IMR-90 (cell line): ENCODE data around the gene SORBS1. TPM values are rescaled to one million over a fixed set of nuclear protein-coding genes. Genes with fewer than 3 reads are reported as not detected.
A peak's percentile ranks its signal among the peaks of the same experiment; 100 is the strongest.

ENCODE experiments used
- ATAC-seq: fragments of 200-7000 bp; cut with Tn5 transposase; 2 replicates; pipeline ENCODE4 v1.9.1; 2020; ENCODE audit warnings: low read depth, mild to moderate bottlenecking, moderate library complexity
- BruUV-seq: library from RNA; stranded (reverse); fragments of 400-500 nt; replicated peaks from 2 replicates; lab custom pipeline; 2021; lab: Mats Ljungman, UMichigan
- CTCF ChIA-PET: fragments of 300-600 bp; formaldehyde crosslinking; extraction: SDS; loops from one replicate; lab custom pipeline; 2021; ENCODE audit warnings: antibody characterized with exemption; lab: Yijun Ruan, JAX
- POLR2A ChIA-PET: fragments of 300-600 bp; sonication (Branson Sonifier 250); formaldehyde crosslinking; loops from one replicate; lab custom pipeline; 2022; ENCODE audit warnings: antibody characterized with exemption; ENCODE audit not compliant: unreplicated experiment; lab: Charles Lee
- DNase-seq: peaks from one replicate; pipeline ENCODE4 v3.0.0; 2013
- H2AFZ ChIP-seq: replicated peaks from 2 replicates; pipeline ENCODE3; 2013; ENCODE audit warnings: low read length, mild to moderate bottlenecking; ENCODE audit not compliant: poor library complexity
- H2AK5ac ChIP-seq: 2 replicates; pipeline ENCODE4 v1.6.1; 2013; ENCODE audit warnings: low read depth, low read length, inconsistent platforms
- H2AK9ac ChIP-seq: replicated peaks from 2 replicates; pipeline ENCODE3; 2013; ENCODE audit warnings: mild to moderate bottlenecking, low read depth, low read length, moderate library complexity; ENCODE audit not compliant: poor library complexity
- H2BK120ac ChIP-seq: 2 replicates; pipeline ENCODE4 v1.6.1; 2013; ENCODE audit warnings: low read depth, low read length, inconsistent platforms
- H2BK15ac ChIP-seq: 3 replicates; pipeline ENCODE4 v1.6.1; 2013; ENCODE audit warnings: low read depth, low read length, inconsistent platforms
- H2BK20ac ChIP-seq: 2 replicates; pipeline ENCODE4 v1.6.1; 2013; ENCODE audit warnings: low read depth, mild to moderate bottlenecking, inconsistent platforms, low read length, moderate library complexity
- H2BK5ac ChIP-seq: 2 replicates; pipeline ENCODE4 v1.6.1; 2013; ENCODE audit warnings: mild to moderate bottlenecking, low read depth, low read length, inconsistent platforms; ENCODE audit not compliant: poor library complexity, severe bottlenecking
- H3K14ac ChIP-seq: replicated peaks from 2 replicates; pipeline ENCODE4 v1.6.1; 2013; ENCODE audit warnings: low read depth, low read length, inconsistent platforms
- H3K18ac ChIP-seq: 2 replicates; pipeline ENCODE4 v1.6.1; 2013; ENCODE audit warnings: low read depth, low read length, control low read depth
- H3K23ac ChIP-seq: 2 replicates; pipeline ENCODE4 v1.6.1; 2013; ENCODE audit warnings: low read depth, low read length, inconsistent platforms
- H3K27ac ChIP-seq: 2 replicates; pipeline ENCODE4 v1.5.1; 2013; ENCODE audit warnings: mild to moderate bottlenecking, control low read depth, low read length; ENCODE audit not compliant: insufficient read depth
- H3K27me3 ChIP-seq: 2 replicates; pipeline ENCODE4 v1.6.1; 2013; ENCODE audit warnings: low read length; ENCODE audit not compliant: control insufficient read depth, insufficient read depth
- H3K36me3 ChIP-seq: 2 replicates; pipeline ENCODE4 v1.6.1; 2013; ENCODE audit warnings: low read length, mixed read lengths; ENCODE audit not compliant: control insufficient read depth, insufficient read depth
- H3K4ac ChIP-seq: 2 replicates; pipeline ENCODE4 v1.6.1; 2013; ENCODE audit warnings: low read depth, low read length, inconsistent platforms
- H3K4me1 ChIP-seq: 2 replicates; pipeline ENCODE4 v1.6.1; 2013; ENCODE audit warnings: low read length, mixed read lengths; ENCODE audit not compliant: control insufficient read depth, insufficient read depth
- H3K4me2 ChIP-seq: 2 replicates; pipeline ENCODE4 v1.6.1; 2013; ENCODE audit warnings: low read depth, mild to moderate bottlenecking, control low read depth, low read length, moderate library complexity
- H3K4me3 ChIP-seq: 2 replicates; pipeline ENCODE4 v1.5.1; 2013; ENCODE audit warnings: low read depth, mild to moderate bottlenecking, control low read depth, low read length, moderate library complexity; ENCODE audit not compliant: insufficient read depth
- H3K56ac ChIP-seq: 2 replicates; pipeline ENCODE4 v1.6.1; 2013; ENCODE audit warnings: low read length, inconsistent platforms; ENCODE audit not compliant: insufficient read depth; ENCODE audit errors: extremely low read depth
- H3K79me1 ChIP-seq, 2 experiments: 2 replicates each; pipeline ENCODE4 v1.6.1; 2013; ENCODE audit warnings: low read length in 2 of 2, inconsistent platforms in 1 of 2, low read depth in 1 of 2
- H3K9ac ChIP-seq: 2 replicates; pipeline ENCODE4 v1.6.1; 2013; ENCODE audit warnings: low read depth, low read length, control low read depth
- H3K9me1 ChIP-seq: 2 replicates; pipeline ENCODE4 v1.6.1; 2013; ENCODE audit warnings: low read length, inconsistent platforms; ENCODE audit not compliant: insufficient read depth
- H3K9me3 ChIP-seq: 2 replicates; pipeline ENCODE4 v1.6.1; 2013; ENCODE audit warnings: low read length; ENCODE audit not compliant: control insufficient read depth, insufficient read depth
- H4K20me1 ChIP-seq: 2 replicates; pipeline ENCODE4 v1.6.1; 2013; ENCODE audit warnings: low read length, inconsistent platforms; ENCODE audit not compliant: insufficient read depth
- H4K5ac ChIP-seq: 2 replicates; pipeline ENCODE4 v1.6.1; 2013; ENCODE audit warnings: mild to moderate bottlenecking, low read depth, low read length, control low read depth
- H4K8ac ChIP-seq, 2 experiments: 2 replicates each; pipeline ENCODE4 v1.6.1; 2013; ENCODE audit warnings: low read depth in 2 of 2, low read length in 2 of 2, control low read depth in 1 of 2, inconsistent platforms in 1 of 2
- H4K91ac ChIP-seq: 2 replicates; pipeline ENCODE4 v1.6.1; 2013; ENCODE audit warnings: low read depth, low read length, inconsistent platforms; ENCODE audit not compliant: insufficient read depth
- CEBPB ChIP-seq: IDR thresholded peaks from 2 replicates; pipeline ENCODE4 v1.6.1; 2012; ENCODE audit warnings: low read depth, low read length, improper control_type of control experiment
- FOS ChIP-seq: fragments of 150-350 bp; IDR thresholded peaks from 2 replicates; pipeline ENCODE4 v1.6.1; 2016; ENCODE audit warnings: low read depth, low read length
- MAFK ChIP-seq: IDR thresholded peaks from 2 replicates; pipeline ENCODE4 v1.6.1; 2012; ENCODE audit warnings: low read depth, low read length, improper control_type of control experiment
- POLR2A ChIP-seq: IDR thresholded peaks from 2 replicates; pipeline ENCODE4 v1.6.1; 2012; ENCODE audit warnings: mild to moderate bottlenecking, low read depth, low read length
- RCOR1 ChIP-seq: IDR thresholded peaks from 2 replicates; pipeline ENCODE4 v1.6.1; 2012; ENCODE audit warnings: mild to moderate bottlenecking, low read length, improper control_type of control experiment; ENCODE audit not compliant: insufficient replicate concordance
- USF2 ChIP-seq: fragments of 150-350 bp; IDR thresholded peaks from 2 replicates; pipeline ENCODE4 v1.6.1; 2017; ENCODE audit warnings: mild to moderate bottlenecking, antibody characterized with exemption, low read length, low read depth
- WGBS, 2 experiments: methylation state at CpG; one replicate each; pipeline versions ENCODE4 v1.1.5 to v1.1.7; 2013; ENCODE audit warnings: missing lambda C conversion rate in 2 of 2; ENCODE audit not compliant: insufficient read length in 1 of 2; ENCODE audit errors: extremely low coverage in 2 of 2; 5-methylcytosine and 5-hydroxymethylcytosine counted together
- dilution Hi-C: fragments of 300-500 bp; cut with HindIII; formaldehyde crosslinking; loops from one replicate; pipeline ENCODE4 v1.14.3; 2018; ENCODE audit warnings: low sequenced_read_pairs; ENCODE audit not compliant: unreplicated experiment
- in situ Hi-C: fragments of 300-500 bp; cut with MboI; formaldehyde crosslinking; loops from 3 replicates; pipeline ENCODE4 v1.14.3; 2019; ENCODE audit warnings: low sequenced_read_pairs, inconsistent platforms, mixed read lengths
- intact Hi-C: fragments of 100-400 bp; cut with micrococcal nuclease; formaldehyde crosslinking; loops from 2 replicates; pipeline ENCODE4 v1.10.0; 2022
- polyA plus RNA-seq, 3 experiments: library from polyadenylated mRNA; depleted of rRNA; stranded (reverse); fragments of >200 nt; gene quantifications; 2 replicates each; pipeline ENCODE4 v1.2.3, GENCODE V29; 2012; ENCODE audit warnings: low replicate concordance in 1 of 3
- total RNA-seq: library from RNA; depleted of rRNA; stranded (reverse); fragments of >200 nt; gene quantifications from 2 replicates; pipeline ENCODE4 v1.2.3, GENCODE V29; 2012
- TF ChIP-seq, protein P1 (sequence below): conservative IDR thresholded peaks from 2 replicates; pipeline ENCODE4 v1.5.1; 2012; ENCODE audit warnings: mild to moderate bottlenecking, low read depth, low read length, improper control_type of control experiment

The SORBS1 gene
- total and polyA plus RNA-seq, 2 of the 4 experiments (the other 2 are of a cell fraction): 0.18 to 0.32 TPM

GRCh38 chr10:95289003-95289920, 271.9 kb downstream of the SORBS1 start:
- ChIA-PET POLR2A (interaction anchor here (0.6 kb wide), 1 partner anchor 45 kb away, joined by 4 read pairs; no protein-coding TSS in a partner anchor), CTCF (interaction anchor here (0.6 to 1.4 kb wide), 5 partner anchors 8 to 73 kb away, joined by 3 to 5 read pairs (median 4); no protein-coding TSS in a partner anchor)
- Histone ChIP-seq H4K91ac (peak overlapping the region; percentile 88), H3K18ac (peak overlapping the region; percentile 84), H3K4me1 (peaks cover 9% of the 10 kb centered on the region), H3K14ac (peak overlapping the region; percentile 90), H3K79me1 (peaks cover 17 to 58% of the 10 kb centered on the region in 2 experiments), H3K9me3 (no peaks in the 10 kb centered on the region), H2BK120ac (peak overlapping the region; percentile 70), H2AK5ac (peak overlapping the region; percentile 73), H3K4ac (peak overlapping the region; percentile 76), H2AK9ac (peak overlapping the region; percentile 75), H4K5ac (peak overlapping the region; percentile 66), H2BK5ac (peak overlapping the region; percentile 84), H3K36me3 (peaks cover 7% of the 10 kb centered on the region; the same call in 1 of the 2 replicates), H3K9me1 (peaks cover 27% of the 10 kb centered on the region), H3K27me3 (no peaks in the 10 kb centered on the region), H3K4me2 (peak overlapping the region; percentile 71), H2BK20ac (peak overlapping the region; percentile 46; the same call in 1 of the 2 replicates), H3K23ac (peak overlapping the region; percentile 94; the same call in 1 of the 2 replicates), H2AFZ (peak overlapping the region; percentile 50), H3K27ac (peak overlapping the region; percentile 94), H3K56ac (peak overlapping the region; percentile 60; the same call in 1 of the 2 replicates), H3K9ac (peak overlapping the region; percentile 98), H3K4me3 (peak overlapping the region; percentile 98), H2BK15ac (peak overlapping the region; percentile 25; the same call in 2 of the 3 replicates), H4K8ac (peak overlapping the region; percentile 70 to 82), H4K20me1 (peaks cover 49% of the 10 kb centered on the region)
- in situ Hi-C loops: no loop called here
- ATAC-seq (peak; percentile 8), DNase-seq (no peak)
- intact Hi-C loops: no loop called here
- 100% methylated on average over 1 of the region's 12 CpGs; no CpG with 5 or more reads in 1 of the 2 experiments for WGBS, 2 experiments
- BruUV-seq: no TSS peak
- TF ChIP-seq, protein P1, sequence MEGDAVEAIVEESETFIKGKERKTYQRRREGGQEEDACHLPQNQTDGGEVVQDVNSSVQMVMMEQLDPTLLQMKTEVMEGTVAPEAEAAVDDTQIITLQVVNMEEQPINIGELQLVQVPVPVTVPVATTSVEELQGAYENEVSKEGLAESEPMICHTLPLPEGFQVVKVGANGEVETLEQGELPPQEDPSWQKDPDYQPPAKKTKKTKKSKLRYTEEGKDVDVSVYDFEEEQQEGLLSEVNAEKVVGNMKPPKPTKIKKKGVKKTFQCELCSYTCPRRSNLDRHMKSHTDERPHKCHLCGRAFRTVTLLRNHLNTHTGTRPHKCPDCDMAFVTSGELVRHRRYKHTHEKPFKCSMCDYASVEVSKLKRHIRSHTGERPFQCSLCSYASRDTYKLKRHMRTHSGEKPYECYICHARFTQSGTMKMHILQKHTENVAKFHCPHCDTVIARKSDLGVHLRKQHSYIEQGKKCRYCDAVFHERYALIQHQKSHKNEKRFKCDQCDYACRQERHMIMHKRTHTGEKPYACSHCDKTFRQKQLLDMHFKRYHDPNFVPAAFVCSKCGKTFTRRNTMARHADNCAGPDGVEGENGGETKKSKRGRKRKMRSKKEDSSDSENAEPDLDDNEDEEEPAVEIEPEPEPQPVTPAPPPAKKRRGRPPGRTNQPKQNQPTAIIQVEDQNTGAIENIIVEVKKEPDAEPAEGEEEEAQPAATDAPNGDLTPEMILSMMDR: 0 out of 2 replicates have a peak, but pooled peaks have one; percentile 20
- TF ChIP-seq USF2 (no peak), MAFK (no peak), FOS (no peak), POLR2A (0 out of 2 replicates have a peak, but pooled peaks have one; percentile 19), RCOR1 (no peak), CEBPB (no peak)
- dilution Hi-C loops: no loop called here
